GM19395 (cell line): ENCODE data around the gene XYLT2.
"Not testable (repeated sequence)": the region's sequence is repeated elsewhere in the genome, so short reads cannot be mapped to it uniquely, and the experiment has no call there.

Experiments
- ATAC-seq: cut with Tn5 transposase; IDR thresholded peaks from one replicate; pipeline ENCODE4 v1.9.1; 2021; ENCODE audit warnings: mild to moderate bottlenecking, moderate library complexity; ENCODE audit not compliant: unreplicated experiment

Gene XYLT2

GRCh38 chr17:50345432-50346312 is at the start of gene XYLT2:
Gene XYLT2 (plus strand): TSS chr17:50346126. CDS start chr17:50346141, 15 bp downstream.
- peak; percentile 75 for ATAC-seq

- ATAC-seq = no peak
These were observed 48.5 kb upstream of the XYLT2 start for GRCh38 chr17:50297407-50297865.

GRCh38 chr17:50298018-50298417 is 47.9 kb upstream of the XYLT2 start:
- no peak for ATAC-seq

GRCh38 chr17:50299776-50300175 is 46.1 kb upstream of the XYLT2 start:
- no peak for ATAC-seq

- not testable (repeated sequence) for ATAC-seq
These were observed 45.1 kb upstream of the XYLT2 start for GRCh38 chr17:50300824-50301223.

- no peak for ATAC-seq
These were observed 43.9 kb upstream of the XYLT2 start for GRCh38 chr17:50301891-50302584.

GRCh38 chr17:50303051-50303450 is 42.9 kb upstream of the XYLT2 start:
- no peak for ATAC-seq

- ATAC-seq = no peak
These were observed 42.3 kb upstream of the XYLT2 start for GRCh38 chr17:50303596-50303995.

- ATAC-seq = no peak
These were observed 41.0 kb upstream of the XYLT2 start for GRCh38 chr17:50304781-50305404.

GRCh38 chr17:50307654-50308053 is 38.3 kb upstream of the XYLT2 start:
- ATAC-seq = no peak

- no peak for ATAC-seq
These were observed 37.3 kb upstream of the XYLT2 start for GRCh38 chr17:50308666-50309065.

- ATAC-seq = no peak
These were observed 35.3 kb upstream of the XYLT2 start for GRCh38 chr17:50310455-50311111.

GRCh38 chr17:50311112-50311460 is 34.8 kb upstream of the XYLT2 start:
- no peak for ATAC-seq

- no peak for ATAC-seq
These were observed 34.4 kb upstream of the XYLT2 start for GRCh38 chr17:50311483-50311882.

- ATAC-seq = no peak
These were observed 33.6 kb upstream of the XYLT2 start for GRCh38 chr17:50312308-50312707.

- no peak for ATAC-seq
These were observed 31.4 kb upstream of the XYLT2 start for GRCh38 chr17:50314456-50315011.

GRCh38 chr17:50316016-50316587 is 29.8 kb upstream of the XYLT2 start:
- ATAC-seq = no peak

GRCh38 chr17:50316660-50317059 is 29.3 kb upstream of the XYLT2 start:
- ATAC-seq = not testable (repeated sequence)

GRCh38 chr17:50317121-50317520 is 28.8 kb upstream of the XYLT2 start:
- no peak for ATAC-seq

- ATAC-seq = no peak
These were observed 27.2 kb upstream of the XYLT2 start for GRCh38 chr17:50318501-50319285.
